NCI-H446 (cell line): ENCODE data around the gene DOCK4.
A peak's percentile ranks its signal among the peaks of the same experiment; 100 is the strongest.

Experiments used
- DNase-seq, 2 experiments: peaks; one replicate each; lab custom pipeline; 2025; lab: John Stamatoyannopoulos, UW

Gene DOCK4

DNA sequence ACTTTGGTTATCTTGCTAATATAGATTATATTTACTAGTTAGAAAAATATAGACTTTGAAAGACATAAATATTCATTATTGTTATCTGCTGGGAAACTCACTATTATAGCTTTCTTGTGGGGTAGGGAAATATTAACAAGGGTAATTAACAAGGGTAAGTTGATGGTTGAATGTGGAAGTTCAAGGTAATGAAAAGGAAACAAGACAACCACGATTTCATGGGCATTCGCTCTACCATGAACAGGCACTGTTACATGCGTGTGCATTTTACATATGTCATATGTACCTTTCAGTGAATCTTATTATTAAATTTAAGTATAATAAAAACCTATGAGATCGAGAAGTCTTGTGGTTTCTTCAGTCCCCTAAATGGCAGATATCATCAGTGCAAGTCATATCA lies 392.9 kb downstream of the DOCK4 start:
- DNase-seq: no peak

DNA sequence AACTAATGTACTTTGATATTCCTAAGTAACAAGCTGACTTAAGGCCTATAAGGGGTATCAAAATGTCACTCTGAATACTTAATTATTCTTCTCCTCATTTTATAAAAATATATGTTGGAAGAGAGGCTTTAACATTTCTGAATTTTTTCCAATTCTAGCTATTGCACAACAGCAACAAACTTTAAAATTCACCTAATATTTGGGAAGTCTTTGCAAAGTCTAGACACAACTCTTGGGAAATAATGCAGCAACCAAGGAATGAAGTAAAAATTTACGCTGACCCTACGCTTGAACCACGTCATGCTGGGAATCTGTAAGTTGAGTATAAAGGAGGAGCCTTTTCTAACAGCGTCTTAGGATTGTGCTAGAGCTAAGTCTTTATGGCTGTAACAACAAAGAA lies 400.0 kb downstream of the DOCK4 start:
- no peak for DNase-seq

- no peak for DNase-seq
Measured at GRCh38 chr7:111803015-111803758, 403.0 kb downstream of the DOCK4 start.

- DNase-seq: no peak
Measured at GRCh38 chr7:111802194-111802772, 403.9 kb downstream of the DOCK4 start.

DNA sequence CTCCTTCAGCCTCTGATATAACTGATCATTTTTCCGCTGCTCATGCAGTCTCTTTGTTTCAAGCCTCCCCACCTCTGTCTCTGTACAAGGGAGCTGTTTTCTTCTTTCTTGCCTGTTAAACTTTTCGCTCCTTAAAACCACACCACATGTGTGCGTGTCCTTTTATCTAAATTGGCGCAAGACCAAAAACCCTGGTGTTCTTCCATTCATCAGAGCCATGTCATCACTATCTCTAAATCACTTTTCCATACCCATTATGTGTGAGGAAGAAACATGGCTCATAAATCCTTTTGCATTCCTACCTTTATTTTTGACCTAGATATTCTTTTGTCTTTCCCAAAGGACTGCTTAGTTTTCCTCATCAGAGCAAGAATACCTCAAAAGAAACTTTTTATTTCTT lies 404.9 kb downstream of the DOCK4 start:
- DNase-seq: no peak

DNA sequence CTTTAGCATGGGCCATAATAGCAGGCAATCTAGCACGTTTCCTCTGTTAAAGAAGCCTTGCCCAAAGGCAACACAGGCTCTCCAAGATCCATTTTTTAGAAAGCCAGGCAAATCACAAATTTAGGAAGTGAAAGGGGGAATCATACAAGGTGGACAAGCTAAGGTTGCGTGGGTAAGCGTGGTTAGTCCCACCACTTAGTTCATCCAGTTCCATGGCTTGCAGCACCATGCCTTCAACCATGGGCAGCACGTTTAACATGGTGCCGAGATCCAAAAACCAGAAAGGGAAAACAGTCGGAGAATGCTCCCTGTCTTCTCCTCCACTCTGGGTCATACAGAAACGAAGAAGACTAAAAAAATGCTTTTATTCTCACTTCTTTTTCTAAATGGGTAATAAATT lies 409.5 kb downstream of the DOCK4 start:
- no peak for DNase-seq

DNA sequence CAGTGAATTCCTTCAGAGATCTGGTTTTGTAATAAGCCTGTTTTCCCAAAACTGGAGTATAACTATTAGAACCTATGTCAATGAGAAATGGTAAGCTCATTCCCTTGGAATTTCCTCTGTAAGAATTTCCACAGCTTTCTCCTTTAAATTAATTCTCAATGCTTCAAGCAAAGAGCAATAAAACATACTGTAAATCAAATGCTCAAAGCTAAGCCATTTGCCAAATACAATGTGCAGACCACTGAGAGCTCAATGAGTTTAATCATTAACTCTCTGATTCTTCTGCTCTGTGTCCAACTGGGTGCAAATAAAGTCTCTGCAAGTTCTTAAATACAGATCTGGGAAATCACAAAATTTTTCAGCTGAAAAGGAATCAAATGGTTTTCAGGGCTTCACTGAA lies 416.3 kb downstream of the DOCK4 start:
- no peak for DNase-seq

DNA sequence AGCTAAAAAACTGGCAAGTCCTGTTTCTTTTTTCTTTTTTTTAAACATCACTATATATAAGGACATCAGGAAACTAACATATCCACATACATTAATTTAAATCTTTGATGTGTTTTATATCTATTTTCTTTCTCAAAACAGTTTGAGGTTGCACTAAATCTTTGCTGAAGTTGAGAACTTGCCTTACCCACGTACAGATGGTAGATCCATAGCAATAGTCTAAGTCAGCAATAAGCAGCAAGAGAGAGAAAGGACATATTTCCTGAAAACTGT lies 417.2 kb downstream of the DOCK4 start:
- no peak for DNase-seq

GRCh38 chr7:111788286-111789047 lies 417.7 kb downstream of the DOCK4 start:
- DNase-seq: no peak

DNA sequence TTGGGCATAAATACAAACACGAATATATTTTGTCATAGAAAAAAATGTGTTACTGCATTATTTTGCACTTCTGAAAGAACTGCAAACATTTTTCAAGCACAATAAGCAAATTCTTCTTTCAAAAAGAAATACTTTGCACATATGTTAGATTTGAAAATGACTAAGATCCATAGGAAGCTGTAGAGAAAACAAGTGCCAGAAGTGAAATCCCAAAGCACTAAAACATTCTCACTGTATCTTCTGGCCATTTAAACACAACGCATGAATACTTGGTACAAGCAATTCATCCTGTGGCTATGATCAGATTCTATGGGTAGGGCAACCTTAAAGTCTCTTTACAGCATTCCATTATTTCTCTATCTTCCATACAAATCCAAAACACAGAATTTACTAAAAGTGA lies 418.5 kb downstream of the DOCK4 start:
- no peak for DNase-seq

GRCh38 chr7:111787099-111787498 lies 419.1 kb downstream of the DOCK4 start:
- no peak for DNase-seq

GRCh38 chr7:111785076-111785475 lies 421.1 kb downstream of the DOCK4 start:
- no peak for DNase-seq

- no peak for DNase-seq
Measured at GRCh38 chr7:111784296-111784695, 421.9 kb downstream of the DOCK4 start.

- DNase-seq: no peak
Measured at GRCh38 chr7:111783854-111784253, 422.3 kb downstream of the DOCK4 start.

- DNase-seq: no peak
Measured at GRCh38 chr7:111780527-111780926, 425.7 kb downstream of the DOCK4 start.

DNA sequence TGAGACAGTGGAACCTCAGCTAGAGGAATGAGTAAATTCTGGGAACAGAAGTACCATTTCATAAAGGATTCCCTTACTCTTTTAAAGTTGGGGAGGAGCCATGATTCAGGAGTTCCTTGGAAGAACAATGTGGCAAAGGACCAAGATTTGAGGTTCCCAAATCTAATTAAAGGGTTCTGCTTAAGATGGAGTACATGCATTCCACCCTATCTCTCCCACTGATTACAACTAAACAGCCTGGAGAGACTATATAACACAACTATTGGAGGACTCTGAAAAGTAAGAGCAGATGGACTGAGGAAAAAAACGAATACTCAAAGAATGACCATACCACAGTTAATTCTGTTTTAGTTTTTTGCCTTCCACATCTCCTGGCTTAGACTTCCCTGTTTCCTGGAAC lies 431.0 kb downstream of the DOCK4 start:
- DNase-seq: no peak

GRCh38 chr7:111772716-111773115 lies 433.5 kb downstream of the DOCK4 start:
- DNase-seq: no peak

GRCh38 chr7:111771638-111772037 lies 434.6 kb downstream of the DOCK4 start:
- DNase-seq: no peak

DNA sequence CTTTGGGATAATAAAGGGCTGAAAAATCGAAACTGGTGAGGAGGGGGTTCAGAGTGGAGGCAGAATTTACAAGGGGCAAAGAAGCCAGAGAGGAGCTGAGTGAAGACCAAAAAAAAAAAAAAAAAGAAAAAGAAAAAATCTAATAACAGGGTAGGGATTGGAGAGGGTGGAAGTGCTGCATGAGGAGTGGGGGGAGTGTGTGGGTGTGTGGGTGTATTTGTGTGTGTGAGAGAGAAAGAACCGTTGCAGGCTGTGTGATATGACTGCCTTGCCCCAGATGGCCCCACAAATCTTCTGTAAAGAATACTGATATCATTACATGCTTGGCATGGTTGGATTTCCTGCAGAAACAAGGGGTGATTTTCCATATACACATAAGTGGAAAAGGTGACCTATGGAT lies 436.1 kb downstream of the DOCK4 start:
- no peak for DNase-seq

- DNase-seq: peak; percentile 9 to 33
Measured at GRCh38 chr7:111765751-111766643, 440.2 kb downstream of the DOCK4 start.

DNA sequence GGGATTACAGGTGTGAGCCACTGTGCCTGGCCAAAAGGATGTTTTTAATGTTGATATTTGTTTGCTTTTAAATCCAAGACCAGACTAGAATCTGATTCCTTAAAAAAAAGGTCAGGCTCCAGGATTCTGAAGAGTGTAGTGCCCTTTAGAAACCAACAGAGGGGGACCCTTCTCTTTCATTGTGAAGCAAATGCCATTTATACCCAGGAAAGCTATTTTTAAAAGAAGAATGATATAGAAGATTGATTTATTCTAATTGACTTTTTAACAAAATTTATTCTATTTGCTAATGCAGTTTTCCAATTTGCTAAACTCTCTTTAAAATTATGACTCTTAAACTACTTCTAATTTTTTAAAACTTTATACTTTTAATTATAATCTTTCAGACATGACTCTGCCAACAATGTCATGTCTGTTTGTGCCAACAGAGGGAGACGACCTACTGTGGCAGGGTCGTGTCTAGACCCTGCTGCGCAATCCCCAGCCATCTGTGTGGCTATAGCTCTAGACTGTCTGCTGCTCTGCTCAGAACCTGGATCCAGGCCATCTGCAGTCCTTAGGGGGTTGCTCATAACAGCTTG lies 442.9 kb downstream of the DOCK4 start:
- peak; percentile 37 to 66 for DNase-seq

- DNase-seq: no peak
Measured at GRCh38 chr7:111762799-111763198, 443.4 kb downstream of the DOCK4 start.
